OCI-LY7 (cell line): ENCODE results near the gene TAF10.

ENCODE experiments used
- EZH2phosphoT487 ChIP-seq: fragments of 200-600 bp; sonication (generic); IDR thresholded peaks from 2 replicates; pipeline ENCODE4 v1.6.1; 2018; ENCODE audit warnings: low read depth, borderline replicate concordance, mild to moderate bottlenecking, mixed run types, antibody characterized with exemption, low read length, moderate library complexity, mixed read lengths
- TF ChIP-seq, protein P1 (sequence below): fragments of 200-600 bp; sonication (generic); conservative IDR thresholded peaks from 2 replicates; pipeline ENCODE4 v1.5.1; 2014; ENCODE audit warnings: mild to moderate bottlenecking, antibody characterized with exemption, low read length, moderate library complexity, mixed read lengths

DNA sequence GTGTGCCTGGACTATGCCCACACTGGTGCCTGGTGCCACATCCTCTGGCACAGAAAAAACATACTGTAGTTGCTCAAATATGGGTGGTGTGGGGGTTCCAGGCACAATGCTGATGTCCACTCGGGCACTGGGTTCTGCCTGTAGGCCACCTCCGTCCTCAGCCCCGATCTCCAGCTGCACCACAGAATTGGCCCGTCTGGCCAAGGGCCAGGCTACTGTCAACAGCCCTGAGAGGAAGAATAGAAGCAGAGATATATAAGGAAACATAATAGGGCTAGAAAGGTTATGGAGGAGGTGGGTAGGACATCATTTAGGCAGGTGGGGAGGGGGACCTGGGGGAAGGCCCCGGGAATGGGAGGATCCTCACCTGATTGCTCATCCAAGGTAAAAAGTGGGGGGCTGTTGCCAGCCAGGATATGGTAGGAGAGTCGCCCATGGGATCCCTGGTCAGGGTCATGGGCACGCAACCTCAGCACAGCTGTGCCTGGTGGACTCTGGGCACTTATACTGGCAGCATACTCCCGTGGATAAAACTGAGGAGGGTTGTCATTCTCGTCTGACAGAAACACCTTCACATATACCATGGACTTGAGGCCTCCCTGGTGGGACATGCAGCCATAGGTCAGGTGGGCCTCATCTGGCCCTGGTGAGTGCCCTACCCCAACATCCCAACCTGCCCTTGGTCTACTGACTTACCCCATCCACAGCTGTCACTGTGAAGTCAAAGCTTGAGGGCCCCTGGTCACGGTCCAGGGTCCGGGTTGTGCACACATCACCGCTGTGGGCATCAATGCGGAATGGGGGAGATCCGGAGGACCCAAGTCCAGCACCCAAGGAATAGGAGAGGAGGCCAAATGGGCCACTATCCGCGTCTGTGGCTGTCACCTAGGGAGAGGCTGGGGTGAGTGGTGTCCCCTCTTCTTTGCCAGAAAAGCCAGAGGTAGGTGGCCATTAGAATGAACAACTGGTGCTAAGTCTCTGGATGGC lies 21.7 kb upstream of the TAF10 start:
- TF ChIP-seq, protein P1, sequence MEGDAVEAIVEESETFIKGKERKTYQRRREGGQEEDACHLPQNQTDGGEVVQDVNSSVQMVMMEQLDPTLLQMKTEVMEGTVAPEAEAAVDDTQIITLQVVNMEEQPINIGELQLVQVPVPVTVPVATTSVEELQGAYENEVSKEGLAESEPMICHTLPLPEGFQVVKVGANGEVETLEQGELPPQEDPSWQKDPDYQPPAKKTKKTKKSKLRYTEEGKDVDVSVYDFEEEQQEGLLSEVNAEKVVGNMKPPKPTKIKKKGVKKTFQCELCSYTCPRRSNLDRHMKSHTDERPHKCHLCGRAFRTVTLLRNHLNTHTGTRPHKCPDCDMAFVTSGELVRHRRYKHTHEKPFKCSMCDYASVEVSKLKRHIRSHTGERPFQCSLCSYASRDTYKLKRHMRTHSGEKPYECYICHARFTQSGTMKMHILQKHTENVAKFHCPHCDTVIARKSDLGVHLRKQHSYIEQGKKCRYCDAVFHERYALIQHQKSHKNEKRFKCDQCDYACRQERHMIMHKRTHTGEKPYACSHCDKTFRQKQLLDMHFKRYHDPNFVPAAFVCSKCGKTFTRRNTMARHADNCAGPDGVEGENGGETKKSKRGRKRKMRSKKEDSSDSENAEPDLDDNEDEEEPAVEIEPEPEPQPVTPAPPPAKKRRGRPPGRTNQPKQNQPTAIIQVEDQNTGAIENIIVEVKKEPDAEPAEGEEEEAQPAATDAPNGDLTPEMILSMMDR, result no peak
- no peak for TF ChIP-seq EZH2phosphoT487
